OCI-LY7 (cell line): Measurements from ENCODE around the gene USP35.

Experiments used
- EZH2phosphoT487 ChIP-seq: fragments of 200-600 bp; sonication (generic); IDR thresholded peaks from 2 replicates; pipeline ENCODE4 v1.6.1; 2018; ENCODE audit warnings: low read depth, borderline replicate concordance, mild to moderate bottlenecking, mixed run types, antibody characterized with exemption, low read length, moderate library complexity, mixed read lengths
- TF ChIP-seq, protein P1 (sequence below): fragments of 200-600 bp; sonication (generic); conservative IDR thresholded peaks from 2 replicates; pipeline ENCODE4 v1.5.1; 2014; ENCODE audit warnings: mild to moderate bottlenecking, antibody characterized with exemption, low read length, moderate library complexity, mixed read lengths

GRCh38 chr11:78205256-78205655, 16.5 kb downstream of the USP35 start:
- TF ChIP-seq, protein P1, sequence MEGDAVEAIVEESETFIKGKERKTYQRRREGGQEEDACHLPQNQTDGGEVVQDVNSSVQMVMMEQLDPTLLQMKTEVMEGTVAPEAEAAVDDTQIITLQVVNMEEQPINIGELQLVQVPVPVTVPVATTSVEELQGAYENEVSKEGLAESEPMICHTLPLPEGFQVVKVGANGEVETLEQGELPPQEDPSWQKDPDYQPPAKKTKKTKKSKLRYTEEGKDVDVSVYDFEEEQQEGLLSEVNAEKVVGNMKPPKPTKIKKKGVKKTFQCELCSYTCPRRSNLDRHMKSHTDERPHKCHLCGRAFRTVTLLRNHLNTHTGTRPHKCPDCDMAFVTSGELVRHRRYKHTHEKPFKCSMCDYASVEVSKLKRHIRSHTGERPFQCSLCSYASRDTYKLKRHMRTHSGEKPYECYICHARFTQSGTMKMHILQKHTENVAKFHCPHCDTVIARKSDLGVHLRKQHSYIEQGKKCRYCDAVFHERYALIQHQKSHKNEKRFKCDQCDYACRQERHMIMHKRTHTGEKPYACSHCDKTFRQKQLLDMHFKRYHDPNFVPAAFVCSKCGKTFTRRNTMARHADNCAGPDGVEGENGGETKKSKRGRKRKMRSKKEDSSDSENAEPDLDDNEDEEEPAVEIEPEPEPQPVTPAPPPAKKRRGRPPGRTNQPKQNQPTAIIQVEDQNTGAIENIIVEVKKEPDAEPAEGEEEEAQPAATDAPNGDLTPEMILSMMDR, result no peak
- TF ChIP-seq EZH2phosphoT487, result no peak
